Measurements from ENCODE around the gene PRMT6.

DNA sequence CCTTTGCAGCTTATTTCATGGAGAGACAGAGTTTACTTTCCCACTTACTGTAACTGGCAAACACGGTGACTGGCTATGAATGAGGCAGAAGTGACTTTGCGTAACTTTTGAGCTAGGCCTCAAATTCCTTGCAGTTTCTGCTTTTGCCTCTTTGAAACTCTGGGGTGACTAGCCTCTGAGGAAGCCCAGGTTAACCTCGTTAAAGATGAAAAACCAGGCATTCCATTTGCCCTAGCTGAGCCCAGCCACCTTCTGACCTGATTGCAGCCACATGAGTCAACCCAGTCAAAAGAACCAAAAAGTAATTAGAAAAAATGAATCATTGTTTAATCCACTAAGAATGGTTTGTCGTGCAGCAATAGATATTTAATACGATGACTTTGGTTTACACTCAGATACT lies 20.4 kb downstream of the PRMT6 start:
- TF ChIP-seq POLR2AphosphoS5 (IDR thresholded peaks at IDR 0.05; ENCODE audit: low read depth) (no peak), EZH2 (IDR thresholded peaks at IDR 0.05; ENCODE audit: low read depth, unreplicated experiment) (no peak)
- TF ChIP-seq, protein P1, sequence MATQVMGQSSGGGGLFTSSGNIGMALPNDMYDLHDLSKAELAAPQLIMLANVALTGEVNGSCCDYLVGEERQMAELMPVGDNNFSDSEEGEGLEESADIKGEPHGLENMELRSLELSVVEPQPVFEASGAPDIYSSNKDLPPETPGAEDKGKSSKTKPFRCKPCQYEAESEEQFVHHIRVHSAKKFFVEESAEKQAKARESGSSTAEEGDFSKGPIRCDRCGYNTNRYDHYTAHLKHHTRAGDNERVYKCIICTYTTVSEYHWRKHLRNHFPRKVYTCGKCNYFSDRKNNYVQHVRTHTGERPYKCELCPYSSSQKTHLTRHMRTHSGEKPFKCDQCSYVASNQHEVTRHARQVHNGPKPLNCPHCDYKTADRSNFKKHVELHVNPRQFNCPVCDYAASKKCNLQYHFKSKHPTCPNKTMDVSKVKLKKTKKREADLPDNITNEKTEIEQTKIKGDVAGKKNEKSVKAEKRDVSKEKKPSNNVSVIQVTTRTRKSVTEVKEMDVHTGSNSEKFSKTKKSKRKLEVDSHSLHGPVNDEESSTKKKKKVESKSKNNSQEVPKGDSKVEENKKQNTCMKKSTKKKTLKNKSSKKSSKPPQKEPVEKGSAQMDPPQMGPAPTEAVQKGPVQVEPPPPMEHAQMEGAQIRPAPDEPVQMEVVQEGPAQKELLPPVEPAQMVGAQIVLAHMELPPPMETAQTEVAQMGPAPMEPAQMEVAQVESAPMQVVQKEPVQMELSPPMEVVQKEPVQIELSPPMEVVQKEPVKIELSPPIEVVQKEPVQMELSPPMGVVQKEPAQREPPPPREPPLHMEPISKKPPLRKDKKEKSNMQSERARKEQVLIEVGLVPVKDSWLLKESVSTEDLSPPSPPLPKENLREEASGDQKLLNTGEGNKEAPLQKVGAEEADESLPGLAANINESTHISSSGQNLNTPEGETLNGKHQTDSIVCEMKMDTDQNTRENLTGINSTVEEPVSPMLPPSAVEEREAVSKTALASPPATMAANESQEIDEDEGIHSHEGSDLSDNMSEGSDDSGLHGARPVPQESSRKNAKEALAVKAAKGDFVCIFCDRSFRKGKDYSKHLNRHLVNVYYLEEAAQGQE (IDR thresholded peaks at IDR 0.05; ENCODE audit: unreplicated experiment), result no peak
